Erythroblast (primary cell): Measurements from ENCODE around the gene SLC30A10.
"Not testable (repeated sequence)": the region's sequence is repeated elsewhere in the genome, so short reads cannot be mapped to it uniquely, and the experiment has no call there.

ENCODE experiments used
- DNase-seq, 2 experiments: peaks; one replicate each; lab custom pipeline; 2025; lab: John Stamatoyannopoulos, UW
- GATA1 ChIP-seq: IDR thresholded peaks from 2 replicates; pipeline ENCODE4 v1.6.1; 2011; ENCODE audit warnings: low read depth, mild to moderate bottlenecking, control low read depth, low read length, moderate library complexity
- POLR2A ChIP-seq: IDR thresholded peaks from 2 replicates; pipeline ENCODE4 v1.6.1; 2011; ENCODE audit warnings: mild to moderate bottlenecking, low read length

Gene SLC30A10

GRCh38 chr1:219910716-219911115 is 17.6 kb downstream of the SLC30A10 start:
- TF ChIP-seq GATA1 (no peak), POLR2A (no peak)

GRCh38 chr1:219909476-219909875 is 18.9 kb downstream of the SLC30A10 start:
- no peak for DNase-seq
- TF ChIP-seq GATA1: no peak
- no peak for TF ChIP-seq POLR2A

More at GRCh38 chr1:219910716-219911115, 17.6 kb downstream of the SLC30A10 start:
- peak in 1 of 2 experiments; percentile 19 for DNase-seq

DNA sequence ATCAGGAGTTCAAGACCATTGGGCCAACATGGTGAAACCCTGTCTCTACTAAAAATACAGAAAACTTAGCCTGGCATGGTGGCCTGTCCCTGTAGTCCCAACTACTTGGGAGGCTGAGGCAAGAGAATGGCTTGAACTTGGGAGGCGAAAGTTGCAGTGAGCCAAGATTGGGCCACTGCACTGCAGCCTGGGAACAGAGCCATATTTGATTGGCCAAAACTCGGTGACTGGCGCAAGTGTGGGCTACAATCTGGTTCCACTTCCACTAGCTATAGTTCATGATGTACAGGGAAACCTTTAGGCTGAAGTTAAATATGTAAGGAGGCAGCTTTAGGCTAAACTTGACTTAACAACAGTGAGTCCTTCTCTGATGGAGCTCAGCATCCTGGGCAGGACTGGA is 20.2 kb downstream of the SLC30A10 start:
- no peak for DNase-seq
- no peak for TF ChIP-seq POLR2A
- TF ChIP-seq GATA1: no peak

DNA sequence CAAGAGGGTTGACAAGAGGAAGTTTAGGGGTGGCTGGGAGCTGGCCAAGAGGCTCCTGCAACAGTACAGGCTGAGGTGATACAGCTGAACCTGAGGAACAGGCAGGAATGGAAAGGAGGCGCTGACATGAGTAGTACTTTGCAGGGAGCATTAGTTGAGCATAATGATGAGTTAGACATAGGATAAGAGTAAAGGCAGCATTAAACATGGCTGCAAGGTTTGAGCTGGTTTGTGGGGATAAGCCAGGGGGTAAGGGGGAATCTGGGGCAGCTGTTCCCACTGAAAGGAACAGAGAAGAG is 20.6 kb downstream of the SLC30A10 start:
- TF ChIP-seq POLR2A: no peak
- TF ChIP-seq GATA1: no peak
- DNase-seq: no peak

DNA sequence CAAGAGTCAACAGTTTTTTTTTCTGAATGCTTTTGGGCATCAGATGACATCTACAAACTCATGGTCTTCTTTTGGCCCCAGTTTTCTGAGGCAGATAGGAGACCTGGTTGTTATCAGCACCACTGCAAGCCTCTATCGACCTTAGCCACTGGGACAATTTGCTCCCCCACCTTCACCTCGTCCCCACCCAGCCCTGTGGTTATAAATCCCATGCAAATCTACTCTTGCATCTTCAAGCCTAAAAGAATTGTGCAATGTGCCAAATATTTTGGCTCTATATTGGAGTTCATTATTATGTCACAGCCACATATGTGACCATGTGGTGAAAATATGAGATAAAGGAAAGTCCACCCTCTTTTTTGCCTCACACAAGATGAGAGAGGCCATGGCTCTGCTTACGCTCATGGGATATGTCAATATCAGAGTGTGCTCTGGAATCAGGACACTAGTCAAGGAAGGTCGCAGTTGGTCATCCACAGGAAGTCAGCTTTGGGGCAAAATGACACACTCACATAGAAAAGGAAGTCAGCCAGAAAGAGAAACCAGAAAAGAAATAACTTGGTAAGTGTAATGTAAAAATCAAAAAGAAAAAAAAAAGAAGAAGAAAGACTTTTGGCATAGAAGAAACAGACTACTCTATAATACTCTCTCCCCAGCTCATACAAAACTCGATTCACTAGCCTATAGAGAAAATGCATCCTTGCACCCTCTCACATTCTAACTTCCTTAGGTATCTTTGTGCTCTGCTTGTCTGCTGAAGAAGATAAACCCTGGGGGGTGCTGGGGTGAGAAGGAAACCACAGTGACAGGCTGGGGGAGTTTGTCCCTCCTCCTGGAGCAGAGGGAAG is 21.2 kb downstream of the SLC30A10 start:
- DNase-seq: peak; percentile 70 to 96
- TF ChIP-seq POLR2A: peak; percentile 26
- peak; percentile 59 for TF ChIP-seq GATA1

- not testable (repeated sequence) for DNase-seq
These were observed 21.8 kb downstream of the SLC30A10 start for GRCh38 chr1:219906565-219906923.

DNA sequence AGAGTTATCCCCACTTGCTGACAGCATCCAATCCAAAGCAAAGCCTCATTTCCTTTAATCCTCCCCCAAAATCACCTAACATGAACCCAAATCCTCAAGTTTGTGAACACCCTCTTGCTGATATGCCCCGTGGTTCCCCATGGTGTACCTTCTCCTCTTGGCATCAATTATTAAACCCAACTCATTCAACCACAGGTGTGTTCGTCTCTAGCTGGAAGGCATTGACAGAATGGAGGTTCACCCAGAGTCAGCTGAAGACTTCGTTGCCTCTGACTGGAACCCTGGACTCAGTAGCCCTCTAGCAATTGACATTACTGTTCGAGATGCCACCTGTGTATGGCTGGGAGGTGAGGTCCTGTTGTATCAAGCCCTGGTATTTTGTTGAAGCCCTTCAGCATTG is 22.8 kb downstream of the SLC30A10 start:
- no peak for TF ChIP-seq POLR2A
- no peak for TF ChIP-seq GATA1
- no peak for DNase-seq

DNA sequence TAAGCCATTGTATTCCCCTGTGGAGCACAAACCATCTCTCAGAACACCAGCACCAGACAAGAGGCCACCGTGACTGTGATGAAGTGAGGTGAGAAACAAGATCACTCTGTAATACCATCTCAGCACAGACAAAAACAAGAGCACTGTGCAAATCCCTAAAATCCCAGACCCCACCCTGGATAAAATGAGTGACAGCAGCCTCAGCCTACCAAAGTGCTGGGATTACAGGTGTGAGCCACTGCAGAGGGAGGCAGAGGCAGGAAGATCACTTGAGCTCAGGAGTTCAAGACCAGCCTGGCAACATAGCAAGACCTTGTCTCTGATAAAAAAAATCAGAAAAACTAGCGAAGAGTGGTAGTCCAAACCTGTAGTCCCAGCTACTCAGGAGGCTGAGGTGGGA is 23.4 kb downstream of the SLC30A10 start:
- DNase-seq: no peak
- TF ChIP-seq GATA1: no peak
- no peak for TF ChIP-seq POLR2A

DNA sequence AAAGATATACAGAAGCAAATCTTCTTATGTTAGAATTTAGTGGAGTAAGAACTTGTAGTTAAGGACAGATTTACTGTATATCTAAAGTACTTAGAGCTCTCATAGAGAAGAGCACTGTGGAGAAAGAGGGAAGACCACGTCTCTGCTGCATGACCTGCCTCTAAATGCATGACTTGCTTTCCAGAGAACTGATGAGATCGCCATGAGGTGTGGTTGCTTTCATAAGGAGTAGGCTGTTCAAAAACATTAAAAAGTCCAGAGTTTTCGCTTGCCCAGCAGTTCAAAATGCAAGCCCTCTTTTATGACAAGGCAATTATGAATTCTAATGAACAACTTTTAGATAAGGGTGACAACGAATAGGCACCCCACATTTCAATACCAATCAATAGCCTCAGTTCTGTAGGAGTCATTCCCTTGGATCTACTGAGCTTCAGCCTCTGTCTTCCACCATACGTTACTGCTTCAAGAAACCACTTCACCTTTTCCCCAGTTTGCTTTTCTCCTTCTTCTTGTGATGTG is 24.9 kb downstream of the SLC30A10 start:
- TF ChIP-seq GATA1: no peak
- TF ChIP-seq POLR2A: no peak
- no peak for DNase-seq

DNA sequence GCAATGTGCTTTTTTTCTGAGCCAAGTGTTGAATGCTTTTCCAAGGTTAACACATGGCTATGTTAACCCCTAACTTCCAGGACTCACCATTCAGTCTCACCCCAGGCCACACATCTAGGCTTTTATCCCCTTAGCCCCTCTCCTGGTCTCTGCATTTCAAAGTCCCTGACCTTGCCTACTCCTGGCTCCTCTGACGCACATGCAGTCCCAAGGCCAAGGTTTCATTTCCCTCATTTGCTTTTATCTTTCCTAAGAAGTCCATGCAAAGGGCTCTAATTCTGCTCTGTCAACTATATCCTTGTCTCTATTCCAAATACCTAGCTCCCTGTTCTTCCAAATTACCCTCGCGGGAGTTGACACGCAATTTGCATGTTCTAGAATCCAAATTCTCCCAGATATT is 25.4 kb downstream of the SLC30A10 start:
- TF ChIP-seq POLR2A (no peak), GATA1 (no peak)
- no peak for DNase-seq

- no peak for DNase-seq
- TF ChIP-seq POLR2A: no peak
- TF ChIP-seq GATA1: no peak
These were observed 27.5 kb downstream of the SLC30A10 start for GRCh38 chr1:219900882-219901281.

- no peak for TF ChIP-seq GATA1
- TF ChIP-seq POLR2A: no peak
- no peak for DNase-seq
These were observed 28.2 kb downstream of the SLC30A10 start for GRCh38 chr1:219900201-219900600.

DNA sequence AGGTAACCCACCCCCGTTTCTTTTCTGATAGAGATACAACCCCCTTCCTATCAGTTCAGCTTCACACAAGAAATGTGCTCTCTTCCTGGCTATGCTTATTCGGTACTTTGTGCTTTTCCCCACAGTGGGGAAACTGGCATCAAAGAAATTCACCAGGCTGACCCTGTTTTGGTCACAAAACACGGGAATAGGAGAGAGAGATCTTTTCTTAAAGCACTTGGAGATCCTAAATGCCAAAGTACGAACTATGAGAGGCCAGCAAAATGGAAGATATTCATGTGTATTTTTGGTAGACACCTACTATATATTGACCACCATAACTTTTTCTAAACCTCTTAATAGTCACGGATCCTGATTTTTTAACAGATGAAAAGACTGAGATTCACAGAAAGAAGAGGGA is 30.0 kb downstream of the SLC30A10 start:
- no peak for TF ChIP-seq GATA1
- no peak for TF ChIP-seq POLR2A
- no peak for DNase-seq

DNA sequence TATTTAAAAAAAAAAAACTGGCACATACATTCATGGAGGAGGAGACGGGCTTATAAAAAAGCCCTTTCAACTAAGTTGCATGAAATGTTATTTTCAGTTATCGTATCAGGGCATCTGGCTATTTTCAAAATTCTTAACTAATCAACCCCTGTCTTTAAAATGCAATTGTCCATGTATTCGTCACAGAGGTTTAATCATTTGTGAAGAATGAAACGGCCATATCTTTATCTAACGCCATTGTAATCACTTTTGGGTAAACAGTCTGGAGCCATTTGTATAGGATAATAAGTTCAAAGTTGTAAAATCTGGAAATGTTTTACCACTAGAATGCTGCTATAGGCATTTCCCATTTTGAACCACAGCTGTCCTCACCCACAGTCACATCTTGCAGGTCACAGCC is 30.4 kb downstream of the SLC30A10 start:
- no peak for DNase-seq
- TF ChIP-seq GATA1: no peak
- TF ChIP-seq POLR2A: no peak

GRCh38 chr1:219892271-219892670 is 36.1 kb downstream of the SLC30A10 start:
- not testable (repeated sequence) for DNase-seq

GRCh38 chr1:219891846-219892245 is 36.5 kb downstream of the SLC30A10 start:
- not testable (repeated sequence) for DNase-seq

GRCh38 chr1:219888667-219889066 is 39.7 kb downstream of the SLC30A10 start:
- not testable (repeated sequence) for DNase-seq
